ENCODE data around the gene TEX38.
"Not testable (repeated sequence)": the region's sequence is repeated elsewhere in the genome, so short reads cannot be mapped to it uniquely, and the experiment has no call there.

The TEX38 gene

GRCh38 chr1:46654012-46654411 lies 17.6 kb upstream of the TEX38 start:
- no peak for TF ChIP-seq CTCF (IDR thresholded peaks at IDR 0.05; ENCODE audit: borderline replicate concordance, insufficient read depth, low read depth, low read length)
- no peak overlapping the region for H3K4me3 ChIP-seq (ENCODE audit: low read depth, low read length)

DNA sequence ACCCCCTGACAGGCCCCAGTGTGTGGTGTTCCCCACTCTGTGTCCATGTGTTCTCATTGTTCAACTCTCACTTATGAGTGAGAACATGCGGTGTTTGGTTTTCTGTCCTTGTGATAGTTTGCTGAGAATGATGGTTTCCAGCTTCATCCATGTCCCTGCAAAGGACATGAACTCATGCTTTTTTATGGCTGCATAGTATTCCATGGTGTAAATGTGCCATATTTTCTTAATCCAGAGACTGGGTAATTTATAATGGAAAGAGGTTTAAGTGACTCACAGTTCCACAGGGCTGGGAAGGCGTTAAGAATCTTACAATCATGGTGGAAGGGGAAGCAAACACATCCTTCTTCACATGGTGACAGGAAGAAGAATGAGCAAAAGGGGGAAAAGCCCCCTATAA lies 17.0 kb upstream of the TEX38 start:
- H3K4me3 ChIP-seq (ENCODE audit: low read depth, low read length): not testable (repeated sequence)

DNA sequence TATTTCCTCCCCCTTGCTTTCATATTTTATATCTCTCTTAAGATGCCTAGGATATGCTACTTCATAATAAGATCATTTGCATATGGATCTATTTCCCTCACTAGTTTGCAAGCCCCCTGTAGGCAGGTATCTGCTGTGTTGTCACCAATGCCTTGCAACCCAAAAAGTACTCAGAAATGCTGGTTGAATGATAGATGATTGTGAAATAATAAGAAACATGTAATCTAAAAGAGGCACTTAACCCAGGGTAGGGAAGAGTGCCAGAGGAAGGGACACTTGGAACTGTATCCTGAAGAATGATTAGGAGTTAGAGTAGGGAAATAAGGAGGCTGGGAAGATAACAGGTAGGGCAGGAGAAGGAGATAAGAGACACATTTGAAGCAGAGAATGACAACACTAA lies 15.8 kb upstream of the TEX38 start:
- no peak for TF ChIP-seq CTCF (IDR thresholded peaks at IDR 0.05; ENCODE audit: borderline replicate concordance, insufficient read depth, low read depth, low read length)

DNA sequence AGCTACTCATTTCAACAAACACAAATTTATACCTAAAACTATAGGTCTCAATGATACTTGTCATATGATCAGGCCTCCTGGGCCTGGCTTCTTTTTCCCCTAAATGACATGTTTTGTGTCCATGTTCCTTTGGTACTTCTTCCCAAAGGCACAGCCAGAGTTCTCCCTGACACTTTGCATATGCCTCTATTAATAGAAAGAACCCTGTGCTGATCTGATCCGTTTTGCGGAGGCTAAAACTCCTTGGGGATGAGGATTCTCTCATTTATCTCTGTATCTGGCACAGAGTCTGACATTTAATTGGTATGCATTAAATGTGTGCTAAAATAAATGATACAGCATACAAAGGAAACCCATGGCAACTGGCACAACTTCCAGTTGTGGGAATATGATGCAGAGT lies 15.0 kb upstream of the TEX38 start:
- TF ChIP-seq CTCF (IDR thresholded peaks at IDR 0.05; ENCODE audit: borderline replicate concordance, insufficient read depth, low read depth, low read length): no peak
- no peak overlapping the region for H3K4me3 ChIP-seq (ENCODE audit: low read depth, low read length)

More for the DNA sequence above, 15.8 kb upstream of the TEX38 start:
- no peak overlapping the region for H3K4me3 ChIP-seq (ENCODE audit: low read depth, low read length)

GRCh38 chr1:46657775-46658174 lies 13.9 kb upstream of the TEX38 start:
- H3K4me3 ChIP-seq (ENCODE audit: low read depth, low read length): no peak overlapping the region
- no peak for TF ChIP-seq CTCF (IDR thresholded peaks at IDR 0.05; ENCODE audit: borderline replicate concordance, insufficient read depth, low read depth, low read length)

- no peak for TF ChIP-seq CTCF (IDR thresholded peaks at IDR 0.05; ENCODE audit: borderline replicate concordance, insufficient read depth, low read depth, low read length)
- no peak overlapping the region for H3K4me3 ChIP-seq (ENCODE audit: low read depth, low read length)
These were observed 12.3 kb upstream of the TEX38 start for GRCh38 chr1:46659307-46659870.

DNA sequence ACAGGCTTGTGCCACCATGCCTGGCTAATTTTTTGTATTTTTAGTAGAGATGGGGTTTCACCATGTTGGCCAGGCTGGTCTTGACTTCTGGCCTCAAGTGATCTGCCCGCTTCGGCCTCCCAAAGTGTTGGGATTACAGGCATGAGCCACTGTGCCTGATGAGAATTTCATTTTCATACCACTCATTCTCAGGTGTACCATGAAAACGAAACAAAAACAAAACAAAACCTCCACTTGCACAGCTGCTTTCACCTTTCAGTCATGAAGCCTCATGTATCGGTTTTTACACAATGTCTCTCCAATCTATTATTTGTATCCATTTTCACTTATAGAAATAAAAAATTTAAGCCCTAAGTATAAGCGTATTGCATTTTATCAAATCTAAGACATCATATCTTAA lies 11.5 kb upstream of the TEX38 start:
- not testable (repeated sequence) for H3K4me3 ChIP-seq (ENCODE audit: low read depth, low read length)

GRCh38 chr1:46662919-46663318 lies 8.7 kb upstream of the TEX38 start:
- H3K4me3 ChIP-seq (ENCODE audit: low read depth, low read length): not testable (repeated sequence)

DNA sequence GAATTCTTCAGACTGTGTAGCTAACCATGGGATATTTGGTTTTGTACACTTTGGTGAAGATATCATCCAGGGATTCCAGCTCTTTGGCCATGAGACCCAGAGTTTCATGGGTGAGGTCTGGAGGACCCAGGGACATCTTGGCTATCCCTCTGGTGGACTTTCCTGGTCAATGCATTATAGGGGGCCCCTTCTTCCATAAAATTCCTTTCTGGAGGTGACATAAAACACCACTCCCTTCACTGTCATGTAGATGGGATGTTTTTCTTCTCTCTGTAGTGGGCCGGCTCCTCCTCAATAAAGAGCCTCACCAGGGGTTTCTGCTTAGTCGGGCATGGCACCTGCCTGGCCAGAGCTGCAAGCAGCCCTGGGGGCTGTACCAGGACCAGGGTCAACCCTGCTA lies 5.7 kb upstream of the TEX38 start:
- no peak overlapping the region for H3K4me3 ChIP-seq (ENCODE audit: low read depth, low read length)
- no peak for TF ChIP-seq CTCF (IDR thresholded peaks at IDR 0.05; ENCODE audit: borderline replicate concordance, insufficient read depth, low read depth, low read length)

All from GM12875 (cell line).